Chondrocyte (in vitro differentiated cells): ENCODE measurements around the gene ARPC1A. TPM values are rescaled to one million over a fixed set of nuclear protein-coding genes. Genes with fewer than 3 reads are reported as not detected.
"Not testable (repeated sequence)": the region's sequence is repeated elsewhere in the genome, so short reads cannot be mapped to it uniquely, and the experiment has no call there.

ENCODE experiments used
- DNase-seq: peaks from one replicate; pipeline ENCODE4 v3.0.0; 2021; ENCODE audit warnings: mixed read lengths, low spot score
- H3K27ac Mint-ChIP-seq: one replicate; pipeline ENCODE4 v1.8.0; 2021; ENCODE audit warnings: mild to moderate bottlenecking, moderate library complexity, mixed read lengths; ENCODE audit not compliant: unreplicated experiment
- H3K27me3 Mint-ChIP-seq: 2 replicates; pipeline ENCODE4 v1.8.0; 2021; ENCODE audit warnings: low read depth, mixed read lengths
- H3K36me3 Mint-ChIP-seq: 2 replicates; pipeline ENCODE4 v1.8.0; 2021; ENCODE audit warnings: low read depth, mixed read lengths
- H3K4me1 Mint-ChIP-seq: 2 replicates; pipeline ENCODE4 v1.8.0; 2021; ENCODE audit warnings: low read depth, mild to moderate bottlenecking, mixed read lengths
- H3K4me3 Mint-ChIP-seq: one replicate; pipeline ENCODE4 v1.8.0; 2021; ENCODE audit warnings: mild to moderate bottlenecking, moderate library complexity, mixed read lengths; ENCODE audit not compliant: unreplicated experiment
- H3K9me3 Mint-ChIP-seq: 2 replicates; pipeline ENCODE4 v1.8.0; 2021; ENCODE audit warnings: low read depth, mixed read lengths
- CTCF ChIP-seq: fragments of 200-600 bp; sonication (generic); IDR thresholded peaks from 2 replicates; pipeline ENCODE4 v1.5.0; 2021; ENCODE audit warnings: antibody characterized with exemption, mild to moderate bottlenecking, moderate library complexity
- total RNA-seq: library from RNA; stranded (reverse); gene quantifications from 3 replicates; pipeline ENCODE4 v1.2.1, GENCODE V29; 2021

Gene ARPC1A
- total RNA-seq, 1 donor from 2014 or later, result 104 TPM

- H3K27me3 Mint-ChIP-seq, H3K4me1 Mint-ChIP-seq: not testable (repeated sequence)
These were observed 61.5 kb downstream of the ARPC1A start for GRCh38 chr7:99387239-99387635.

GRCh38 chr7:99387912-99388311, 62.2 kb downstream of the ARPC1A start:
- TF ChIP-seq CTCF, result no peak
- Mint-ChIP-seq H3K27ac (no peak overlapping the region), H3K4me1 (peaks cover 1% of the 10 kb centered on the region), H3K9me3 (no peaks in the 10 kb centered on the region), H3K27me3 (no peaks in the 10 kb centered on the region), H3K36me3 (peaks cover 17% of the 10 kb centered on the region), H3K4me3 (no peak overlapping the region)
- no peak for DNase-seq

More at GRCh38 chr7:99387239-99387635, 61.5 kb downstream of the ARPC1A start:
- not testable (repeated sequence) for H3K9me3 Mint-ChIP-seq, H3K4me3 Mint-ChIP-seq, DNase-seq, H3K27ac Mint-ChIP-seq
- TF ChIP-seq CTCF, result peak; percentile 5
- H3K36me3 Mint-ChIP-seq, result peaks cover 17% of the 10 kb centered on the region

DNA sequence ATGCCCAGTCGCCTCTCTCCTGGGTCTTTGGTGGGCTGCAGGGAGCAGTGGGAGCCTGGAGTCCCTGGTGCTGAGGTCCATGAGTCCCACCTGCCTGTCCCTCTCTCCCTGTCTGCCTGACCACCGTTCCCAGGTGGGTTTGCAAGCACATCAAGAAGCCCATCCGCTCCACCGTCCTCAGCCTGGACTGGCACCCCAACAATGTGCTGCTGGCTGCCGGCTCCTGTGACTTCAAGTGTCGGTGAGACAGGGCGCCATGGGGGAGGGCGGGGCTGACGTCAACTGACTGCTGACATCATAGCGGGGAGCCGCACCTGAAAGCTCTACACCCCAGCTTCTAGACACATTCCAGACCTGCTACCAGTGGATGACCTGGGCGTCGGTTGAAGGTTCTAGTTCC, 64.1 kb downstream of the ARPC1A start:
- Mint-ChIP-seq H3K36me3 (peaks cover 20% of the 10 kb centered on the region), H3K27ac (no peak overlapping the region), H3K4me3 (no peak overlapping the region), H3K4me1 (peaks cover 10% of the 10 kb centered on the region), H3K27me3 (no peaks in the 10 kb centered on the region), H3K9me3 (no peaks in the 10 kb centered on the region)
- TF ChIP-seq CTCF, result no peak
- DNase-seq, result no peak

GRCh38 chr7:99390941-99391602, 65.4 kb downstream of the ARPC1A start:
- Mint-ChIP-seq H3K27me3 (no peaks in the 10 kb centered on the region), H3K27ac (no peak overlapping the region), H3K36me3 (peaks cover 22% of the 10 kb centered on the region), H3K9me3 (no peaks in the 10 kb centered on the region), H3K4me1 (peaks cover 10% of the 10 kb centered on the region), H3K4me3 (no peak overlapping the region)
- TF ChIP-seq CTCF, result no peak
- DNase-seq, result no peak

DNA sequence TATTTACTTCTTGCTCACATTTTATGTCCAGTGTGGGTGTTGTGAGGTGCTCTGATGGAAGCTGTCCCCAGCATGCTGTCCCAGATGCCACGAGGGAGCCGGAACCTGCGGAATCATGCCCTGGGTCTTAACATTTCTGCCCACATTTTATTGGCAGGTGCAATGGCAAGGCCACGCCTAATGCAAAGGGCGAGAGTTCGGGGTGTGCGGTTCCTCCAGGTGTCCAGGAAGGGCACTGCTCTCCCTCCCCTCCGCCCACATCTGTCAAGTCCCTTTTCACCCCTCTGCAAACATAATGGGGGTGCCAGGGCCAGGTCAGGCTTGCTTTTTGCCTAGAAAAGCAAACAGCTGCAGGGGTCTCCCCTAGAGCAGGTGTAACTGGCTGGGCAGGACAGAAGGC, 66.3 kb downstream of the ARPC1A start:
- Mint-ChIP-seq H3K36me3 (peaks cover 20% of the 10 kb centered on the region), H3K4me3 (no peak overlapping the region), H3K27me3 (no peaks in the 10 kb centered on the region), H3K9me3 (no peaks in the 10 kb centered on the region), H3K4me1 (peaks cover 10% of the 10 kb centered on the region), H3K27ac (no peak overlapping the region)
- no peak for TF ChIP-seq CTCF
- no peak for DNase-seq
